ENCODE data around the gene CD58. TPM values are rescaled to one million over a fixed set of nuclear protein-coding genes. Genes with fewer than 3 reads are reported as not detected.

Gene CD58
- total RNA-seq, 1 donor from 2014 or later = 8.0 TPM

GRCh38 chr1:116560704-116561490, 9.9 kb downstream of the CD58 start:
- no peak overlapping the region for H3K4me3 Mint-ChIP-seq (ENCODE audit: unreplicated experiment)
- DNase-seq = no peak
- no peak for TF ChIP-seq CTCF (IDR thresholded peaks at IDR 0.05; ENCODE audit: partially characterized antibody, unreplicated experiment)
- H3K4me1 Mint-ChIP-seq (ENCODE audit: low read depth, unreplicated experiment) = peaks cover 9% of the 10 kb centered on the region
- no peaks in the 10 kb centered on the region for H3K27me3 Mint-ChIP-seq (ENCODE audit: unreplicated experiment)
- no peak overlapping the region for H3K27ac Mint-ChIP-seq (ENCODE audit: unreplicated experiment)
- no peaks in the 10 kb centered on the region for H3K9me3 Mint-ChIP-seq (ENCODE audit: unreplicated experiment)
- H3K36me3 Mint-ChIP-seq (ENCODE audit: unreplicated experiment) = peaks cover 22% of the 10 kb centered on the region

GRCh38 chr1:116559304-116559761, 11.5 kb downstream of the CD58 start:
- Mint-ChIP-seq H3K4me1 (ENCODE audit: low read depth, unreplicated experiment) (peaks cover 9% of the 10 kb centered on the region), H3K27me3 (ENCODE audit: unreplicated experiment) (no peaks in the 10 kb centered on the region), H3K36me3 (ENCODE audit: unreplicated experiment) (peaks cover 21% of the 10 kb centered on the region), H3K27ac (ENCODE audit: unreplicated experiment) (peak overlapping the region; percentile 62), H3K9me3 (ENCODE audit: unreplicated experiment) (no peaks in the 10 kb centered on the region), H3K4me3 (ENCODE audit: unreplicated experiment) (no peak overlapping the region)
- no peak for DNase-seq
- no peak for TF ChIP-seq CTCF (IDR thresholded peaks at IDR 0.05; ENCODE audit: partially characterized antibody, unreplicated experiment)

DNA sequence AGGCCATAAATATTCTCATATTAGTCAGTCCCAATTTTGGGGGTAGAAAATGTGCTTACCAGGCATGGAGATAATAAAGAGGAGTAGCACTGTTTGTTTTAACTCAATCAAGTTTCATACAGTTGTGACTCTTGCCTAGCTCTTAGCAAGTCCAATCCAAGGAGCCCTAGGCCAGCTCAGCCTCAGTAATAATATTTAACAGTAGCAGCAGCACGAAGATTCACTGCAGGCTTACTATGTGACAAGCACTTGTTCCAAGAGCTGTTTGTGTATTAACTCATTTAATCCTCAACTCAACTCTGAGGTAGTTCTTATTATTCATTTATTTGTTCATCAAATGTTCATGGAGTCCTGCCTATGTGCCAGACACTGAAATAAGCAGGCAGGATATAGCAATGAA, 12.3 kb downstream of the CD58 start:
- H3K36me3 Mint-ChIP-seq (ENCODE audit: unreplicated experiment) = peaks cover 14% of the 10 kb centered on the region
- H3K27ac Mint-ChIP-seq (ENCODE audit: unreplicated experiment) = no peak overlapping the region
- H3K4me1 Mint-ChIP-seq (ENCODE audit: low read depth, unreplicated experiment) = peaks cover 9% of the 10 kb centered on the region
- H3K9me3 Mint-ChIP-seq (ENCODE audit: unreplicated experiment) = no peaks in the 10 kb centered on the region
- TF ChIP-seq CTCF (IDR thresholded peaks at IDR 0.05; ENCODE audit: partially characterized antibody, unreplicated experiment) = no peak
- no peak overlapping the region for H3K4me3 Mint-ChIP-seq (ENCODE audit: unreplicated experiment)
- no peaks in the 10 kb centered on the region for H3K27me3 Mint-ChIP-seq (ENCODE audit: unreplicated experiment)
- DNase-seq = no peak

GRCh38 chr1:116558140-116558549, 12.7 kb downstream of the CD58 start:
- TF ChIP-seq CTCF (IDR thresholded peaks at IDR 0.05; ENCODE audit: partially characterized antibody, unreplicated experiment) = no peak
- DNase-seq = no peak
- no peaks in the 10 kb centered on the region for H3K9me3 Mint-ChIP-seq (ENCODE audit: unreplicated experiment)
- H3K36me3 Mint-ChIP-seq (ENCODE audit: unreplicated experiment) = peaks cover 10% of the 10 kb centered on the region
- H3K4me3 Mint-ChIP-seq (ENCODE audit: unreplicated experiment) = no peak overlapping the region
- no peak overlapping the region for H3K27ac Mint-ChIP-seq (ENCODE audit: unreplicated experiment)
- peaks cover 9% of the 10 kb centered on the region for H3K4me1 Mint-ChIP-seq (ENCODE audit: low read depth, unreplicated experiment)
- H3K27me3 Mint-ChIP-seq (ENCODE audit: unreplicated experiment) = no peaks in the 10 kb centered on the region

DNA sequence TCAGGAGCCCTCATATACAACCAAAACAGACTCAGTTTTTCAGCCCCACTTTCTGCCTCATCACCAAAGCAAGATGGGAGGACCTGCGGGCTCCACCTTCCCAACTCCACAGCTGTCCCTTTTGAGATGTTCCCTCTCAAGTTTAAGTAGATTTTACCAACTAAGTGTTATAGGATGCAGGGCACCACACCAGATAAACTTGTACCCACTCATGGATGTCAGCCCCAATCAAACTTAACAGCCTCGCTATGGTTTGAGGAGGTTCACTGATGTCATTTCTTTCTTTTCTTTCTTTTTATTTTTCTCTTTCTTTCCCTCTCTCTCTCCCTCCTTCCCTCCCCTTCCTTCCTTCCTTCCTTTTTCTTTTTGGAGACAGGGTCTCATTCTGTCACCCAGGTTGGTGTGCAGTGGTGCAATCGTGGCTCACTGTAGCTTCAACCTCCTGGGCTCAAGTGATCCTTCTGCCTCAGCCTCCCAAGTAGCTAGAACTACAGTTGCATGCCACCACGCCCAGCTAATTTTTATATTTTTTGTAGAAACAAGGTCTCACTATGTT, 13.4 kb downstream of the CD58 start:
- no peaks in the 10 kb centered on the region for H3K27me3 Mint-ChIP-seq (ENCODE audit: unreplicated experiment)
- H3K27ac Mint-ChIP-seq (ENCODE audit: unreplicated experiment) = no peak overlapping the region
- no peak overlapping the region for H3K4me3 Mint-ChIP-seq (ENCODE audit: unreplicated experiment)
- peaks cover 2% of the 10 kb centered on the region for H3K36me3 Mint-ChIP-seq (ENCODE audit: unreplicated experiment)
- H3K4me1 Mint-ChIP-seq (ENCODE audit: low read depth, unreplicated experiment) = peaks cover 9% of the 10 kb centered on the region
- no peak for DNase-seq
- no peaks in the 10 kb centered on the region for H3K9me3 Mint-ChIP-seq (ENCODE audit: unreplicated experiment)
- no peak for TF ChIP-seq CTCF (IDR thresholded peaks at IDR 0.05; ENCODE audit: partially characterized antibody, unreplicated experiment)
